UCSD-AML1 (cell line): ENCODE measurements around the gene GALT.

Source experiments
- DNase-seq: peaks from one replicate; lab custom pipeline; 2025; ENCODE audit not compliant: unreplicated experiment; lab: John Stamatoyannopoulos, UW

Gene GALT

GRCh38 chr9:34646211-34647083, at the start of gene GALT:
Gene GALT, plus strand, starts transcription at chr9:34646675. Its CDS starts 30 bp downstream, at chr9:34646705.
- DNase-seq = peak; percentile 92

DNA sequence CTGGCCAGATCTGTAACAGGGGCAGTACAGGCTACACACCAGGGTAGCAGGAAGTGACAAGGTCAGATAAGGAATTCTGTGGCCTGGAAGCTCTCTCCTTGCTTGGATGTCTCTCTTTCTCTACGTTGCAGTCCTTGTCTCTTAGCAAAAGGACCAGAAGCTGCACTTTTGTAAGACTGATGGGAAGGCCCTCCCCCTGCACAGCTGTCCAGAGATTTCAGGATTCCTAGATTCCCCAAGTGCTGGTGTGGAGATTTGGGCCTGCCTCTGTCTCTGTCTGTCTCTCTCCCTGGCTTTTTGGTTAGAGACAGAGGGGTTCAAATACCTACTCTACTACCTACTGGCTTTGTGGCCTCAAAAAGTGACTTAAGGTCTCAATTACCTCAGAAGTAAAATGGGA, 46.9 kb upstream of the GALT start:
- DNase-seq = no peak

DNA sequence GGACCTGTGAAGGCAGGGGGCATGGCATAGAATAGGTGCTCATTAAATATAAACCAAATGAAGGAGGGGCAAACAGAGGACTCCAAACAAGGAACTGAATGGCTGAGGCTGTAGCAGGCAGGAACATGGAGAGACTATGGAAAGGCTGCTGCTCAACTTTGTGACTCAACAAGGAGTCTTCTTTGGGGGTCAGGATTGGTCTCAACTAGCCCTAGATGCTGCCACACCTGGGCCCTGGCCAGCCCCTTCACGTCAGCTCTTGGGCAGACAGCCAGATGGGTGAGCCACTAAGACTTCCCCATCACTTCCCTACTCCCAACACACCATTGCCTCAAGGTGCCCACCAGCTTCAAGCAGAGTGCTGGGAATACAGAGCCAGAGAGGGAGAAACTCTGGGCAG, 45.6 kb upstream of the GALT start:
- no peak for DNase-seq

GRCh38 chr9:34601937-34602573, 44.4 kb upstream of the GALT start:
- DNase-seq = no peak

DNA sequence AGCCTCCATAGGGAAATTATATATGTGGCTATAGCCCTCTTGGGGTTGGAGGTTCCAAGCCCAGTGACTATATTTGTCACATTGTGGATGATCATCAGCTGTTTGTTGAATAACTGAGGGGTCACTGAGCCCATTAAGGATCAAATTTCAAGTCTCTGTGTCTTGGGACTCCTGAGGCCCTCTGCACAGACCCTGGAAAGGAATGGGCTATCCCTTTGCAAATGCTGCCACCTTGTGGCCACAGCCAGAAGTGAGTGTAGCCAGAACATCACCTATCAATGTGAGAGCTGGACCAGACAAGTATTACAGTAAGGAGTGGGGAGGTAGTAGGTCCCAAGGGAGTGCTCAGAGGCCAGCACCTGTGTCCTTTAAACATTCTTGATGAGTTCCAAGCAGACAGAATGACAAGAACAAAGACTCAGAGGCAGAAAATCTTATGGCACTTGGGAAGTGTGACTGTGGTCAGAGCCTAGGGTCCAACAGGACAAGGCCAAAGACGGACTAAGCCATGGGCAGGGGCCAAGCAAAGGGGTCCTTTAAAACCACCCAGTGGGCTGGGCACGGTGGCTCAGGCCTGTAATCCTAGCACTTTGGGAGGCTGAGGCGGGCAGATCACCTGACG, 42.8 kb upstream of the GALT start:
- peak; percentile 73 for DNase-seq

DNA sequence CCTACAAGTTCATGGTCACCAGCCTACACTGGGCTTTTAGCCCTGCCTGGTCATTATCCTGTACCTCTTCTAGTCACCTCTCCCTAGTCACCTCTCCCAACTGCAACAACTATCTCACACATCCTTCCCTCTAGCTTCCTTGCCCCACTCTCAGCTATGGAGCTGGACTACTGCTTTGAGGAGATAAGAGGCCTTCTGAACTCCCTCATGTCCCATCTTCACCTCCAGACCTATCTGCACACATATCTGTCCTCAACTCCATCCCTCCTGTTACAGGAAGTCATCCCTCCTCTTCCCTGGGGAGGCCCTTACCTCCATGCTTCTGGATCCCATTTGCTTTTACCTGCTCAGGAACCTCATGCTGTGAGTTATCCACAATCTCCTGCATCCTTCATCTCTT, 40.3 kb upstream of the GALT start:
- no peak for DNase-seq

DNA sequence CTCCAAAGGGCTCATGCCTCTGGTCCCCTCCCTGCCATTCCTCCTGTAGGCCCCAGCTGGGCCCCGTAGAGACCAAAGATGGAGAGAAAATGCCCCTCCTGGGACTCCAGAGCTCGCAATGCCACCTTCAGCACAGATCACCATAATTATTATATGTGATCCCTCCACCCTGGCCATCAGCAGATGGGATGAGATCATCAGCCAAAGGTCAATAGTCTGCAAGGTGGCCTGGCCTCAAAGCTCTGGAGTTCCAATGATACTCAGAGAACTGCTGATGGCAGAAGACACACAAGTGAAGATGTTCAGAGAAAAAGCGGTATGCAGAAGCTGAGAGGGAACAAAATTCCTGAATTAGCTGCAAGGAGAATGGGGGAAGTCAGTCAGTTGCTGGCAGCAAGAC, 39.6 kb upstream of the GALT start:
- no peak for DNase-seq

DNA sequence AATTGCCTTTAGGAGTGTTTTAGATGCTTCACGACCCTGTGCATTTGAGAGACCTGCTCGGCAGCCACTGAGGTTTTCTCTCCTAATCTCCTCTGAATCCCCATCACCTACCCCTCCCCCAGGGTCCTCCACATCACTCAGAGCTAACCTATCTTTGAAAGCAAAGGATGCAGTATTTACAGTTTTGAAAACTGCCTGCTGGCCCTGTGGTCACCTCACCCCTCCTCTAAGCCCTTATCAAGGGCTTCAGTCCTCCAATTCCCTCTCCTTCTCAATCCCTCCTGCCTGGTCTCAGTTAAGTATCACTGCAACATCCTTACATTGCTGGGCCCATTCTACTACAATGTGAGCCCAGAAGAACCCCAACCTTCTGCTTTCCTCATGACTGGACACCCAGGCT, 39.1 kb upstream of the GALT start:
- DNase-seq = no peak

- DNase-seq = no peak
Measured at GRCh38 chr9:34610434-34611206, 35.9 kb upstream of the GALT start.

DNA sequence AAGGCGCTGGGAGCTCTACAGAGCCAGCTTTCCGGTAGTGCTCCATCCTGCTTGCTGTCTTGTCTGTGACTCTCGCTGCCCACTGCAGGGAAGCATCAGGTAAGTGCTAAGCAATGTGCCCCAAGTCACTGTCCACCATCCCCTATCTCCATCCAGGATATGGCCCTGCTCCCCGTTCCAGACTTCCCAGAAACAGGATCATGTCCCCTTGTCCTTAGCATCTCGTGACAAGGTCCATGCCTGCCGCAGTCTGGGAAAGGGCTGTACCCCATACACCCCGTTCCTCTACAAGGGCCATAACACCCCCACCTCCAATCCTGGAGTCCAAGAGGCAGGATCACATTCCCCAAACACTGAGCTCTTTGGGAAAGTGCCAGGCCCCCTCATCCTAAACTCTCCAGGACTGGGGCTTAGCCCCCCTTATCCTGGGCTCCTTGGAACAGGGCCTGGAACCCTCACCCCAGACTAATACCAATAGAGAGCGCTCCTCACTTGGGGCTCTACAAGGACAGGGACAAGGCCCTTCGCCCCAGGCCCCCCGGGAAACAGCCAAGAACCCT, 35.1 kb upstream of the GALT start:
- DNase-seq = no peak

GRCh38 chr9:34611811-34612787, 34.4 kb upstream of the GALT start, which contains the start of gene RPP25L:
Gene RPP25L, minus strand, starts transcription at chr9:34612097. Its CDS starts 801 bp downstream, at chr9:34611296.
- peak; percentile 92 for DNase-seq

GRCh38 chr9:34612788-34613390, 33.6 kb upstream of the GALT start:
- peak; percentile 75 for DNase-seq

GRCh38 chr9:34615132-34615531, 31.3 kb upstream of the GALT start:
- DNase-seq = no peak

DNA sequence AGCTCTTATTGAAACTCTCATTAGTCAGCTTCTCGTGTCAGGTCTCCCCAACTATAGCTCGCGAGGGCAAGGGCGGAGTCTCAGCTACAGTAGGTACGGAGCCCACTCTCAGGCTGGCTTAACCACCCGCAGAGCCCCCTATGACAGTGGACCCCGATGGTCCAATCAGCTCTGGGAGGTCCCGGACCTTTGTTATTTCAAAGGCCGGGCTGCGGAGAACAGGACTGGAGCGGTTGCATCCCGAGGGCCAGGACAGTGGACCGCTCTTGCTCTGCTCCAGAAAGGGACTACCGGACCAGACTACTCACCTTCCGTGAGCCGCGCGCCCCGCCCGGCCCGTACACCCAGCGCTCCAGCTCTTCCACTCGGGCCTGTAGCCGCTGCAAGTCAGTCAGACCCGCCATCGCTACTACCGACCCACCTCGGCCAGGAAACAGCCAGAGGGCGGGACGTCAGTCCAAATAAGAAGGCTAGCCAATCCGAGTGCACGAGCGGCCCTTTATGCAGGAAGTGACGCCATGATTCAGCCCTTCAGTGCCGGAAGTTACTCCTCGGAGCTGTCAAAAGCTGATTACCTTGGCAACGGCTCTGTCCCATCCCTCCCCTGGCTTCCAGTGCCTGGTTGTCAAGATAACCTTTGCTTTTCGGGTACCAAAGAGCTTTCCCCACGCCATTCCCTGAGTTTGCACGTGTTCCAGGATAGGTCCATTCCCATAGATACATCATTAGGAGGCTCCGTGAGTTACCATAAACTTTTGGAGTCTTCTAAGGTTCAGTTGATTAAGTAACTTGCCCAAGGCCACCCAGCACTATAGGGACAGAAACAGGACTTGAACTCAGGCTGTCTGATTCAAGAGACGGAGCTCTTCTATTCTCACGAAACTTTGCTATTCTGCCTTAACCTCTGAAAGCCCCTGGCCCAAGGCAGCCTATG, 26.1 kb upstream of the GALT start, which contains the start of gene DCTN3:
TSS of gene DCTN3 (minus strand) at position 435 of the 934 bp plus-strand sequence. CDS start at position 404, 31 bp downstream.
- peak; percentile 88 for DNase-seq

DNA sequence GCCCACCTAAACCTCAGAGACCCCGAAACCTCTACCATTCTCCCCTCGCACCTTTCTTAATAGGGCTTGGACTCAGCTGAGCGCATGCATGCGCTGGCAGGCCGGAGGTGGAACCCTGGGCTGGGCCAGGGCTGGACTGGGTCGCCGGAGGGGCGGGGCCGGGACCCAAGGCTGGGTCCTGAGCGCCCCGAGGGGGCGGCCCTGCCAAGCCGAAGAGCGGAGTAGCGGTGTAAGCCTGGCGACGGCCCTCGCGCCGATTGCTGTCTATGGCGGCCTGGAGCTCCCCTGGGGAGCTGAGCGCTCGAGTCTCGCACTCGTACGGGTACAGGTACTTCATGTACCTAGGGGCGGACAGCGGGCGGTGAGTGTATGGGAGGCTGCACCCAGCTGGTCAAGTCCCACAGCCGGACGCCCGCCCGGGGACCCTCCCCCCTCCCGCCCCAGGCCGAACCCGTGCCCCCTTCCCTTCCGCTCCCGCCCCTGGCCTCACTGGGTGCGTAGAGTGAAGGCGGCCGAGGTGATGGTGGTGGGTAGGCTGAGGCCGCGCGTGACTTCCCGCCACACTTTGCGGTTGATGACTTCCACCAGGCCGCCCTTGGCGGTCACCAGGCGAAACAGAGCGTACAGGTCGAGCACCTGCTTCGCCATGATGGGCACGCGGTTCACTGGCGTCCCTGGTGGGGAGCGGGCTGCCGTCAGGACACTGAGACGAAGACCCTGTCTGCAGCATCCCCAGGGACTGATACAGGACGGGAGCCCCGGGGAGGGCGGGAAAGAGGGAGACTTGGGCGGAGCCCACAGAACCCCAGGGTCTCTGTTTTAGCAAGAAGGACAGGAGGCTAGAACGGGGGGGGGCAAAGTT, 22.9 kb upstream of the GALT start:
- no peak for DNase-seq

- no peak for DNase-seq
Measured at GRCh38 chr9:34624475-34625185, 21.8 kb upstream of the GALT start.

- DNase-seq = no peak
Measured at GRCh38 chr9:34625186-34625486, 21.3 kb upstream of the GALT start.
